ENCODE results near the gene ERLIN1.
"Not testable (repeated sequence)": the region's sequence is repeated elsewhere in the genome, so short reads cannot be mapped to it uniquely, and the experiment has no call there.

Gene ERLIN1

DNA sequence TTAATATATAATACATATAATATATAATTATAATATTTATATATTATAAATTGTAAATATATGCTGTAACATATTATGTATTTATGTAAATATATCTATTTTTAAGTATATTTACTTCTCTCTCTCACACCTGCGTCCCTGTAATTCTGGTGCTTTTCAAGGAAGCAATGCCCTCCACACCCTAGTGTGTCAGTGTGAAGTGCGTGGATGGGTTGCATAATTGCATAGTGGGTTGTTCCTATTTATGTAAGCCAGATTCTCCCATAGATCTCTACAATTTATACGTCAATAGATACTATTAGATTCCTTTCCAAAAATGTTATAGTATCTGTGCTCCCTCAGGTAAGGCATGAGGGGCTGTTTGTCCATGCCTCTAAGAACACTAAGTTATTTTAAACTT lies 54.3 kb downstream of the ERLIN1 start:
- DNase-seq = no peak

- no peak for DNase-seq
Measured at GRCh38 chr10:100130831-100131230, 55.0 kb downstream of the ERLIN1 start.

DNA sequence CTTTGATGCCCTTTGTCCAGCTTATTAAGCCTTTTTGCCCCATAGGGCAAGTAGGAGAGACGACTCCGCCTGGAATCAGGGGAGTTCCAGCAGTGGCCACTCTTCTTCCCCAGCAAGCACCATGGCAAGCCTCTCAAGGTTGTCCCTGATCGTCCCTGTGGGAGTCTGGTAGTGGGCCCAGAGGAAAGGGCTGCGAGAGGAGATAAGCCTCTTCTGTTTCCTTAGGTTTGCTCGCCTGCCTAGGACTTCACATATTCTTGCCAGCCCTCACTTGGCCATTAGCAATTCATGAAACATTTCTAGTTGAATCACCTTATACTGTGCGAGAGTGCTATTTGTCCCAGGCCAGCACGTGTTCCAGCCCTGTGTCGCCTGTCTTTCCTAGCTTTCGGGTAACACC lies 56.4 kb downstream of the ERLIN1 start:
- DNase-seq = no peak

GRCh38 chr10:100128951-100129350 lies 56.9 kb downstream of the ERLIN1 start:
- no peak for DNase-seq

DNA sequence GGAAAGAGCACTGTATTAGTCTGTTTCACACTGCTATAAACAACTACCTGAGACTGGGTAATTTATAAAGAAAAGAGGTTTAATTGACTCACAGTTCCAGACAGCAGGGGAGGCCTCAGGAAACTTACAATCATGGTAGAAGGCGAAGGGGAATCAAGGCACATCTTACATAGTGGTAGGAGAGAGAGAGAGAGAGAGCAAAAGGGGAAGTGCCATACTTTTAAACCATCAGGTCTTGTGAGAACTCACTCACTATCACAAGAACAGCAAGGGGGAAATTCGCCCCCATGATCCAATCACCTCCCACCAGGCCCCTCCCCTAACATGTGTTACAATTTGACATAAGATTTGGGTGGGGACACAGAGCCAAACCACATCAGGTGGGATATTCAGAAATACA lies 60.5 kb downstream of the ERLIN1 start:
- not testable (repeated sequence) for DNase-seq

GRCh38 chr10:100124097-100124496 lies 61.7 kb downstream of the ERLIN1 start:
- no peak for DNase-seq

DNA sequence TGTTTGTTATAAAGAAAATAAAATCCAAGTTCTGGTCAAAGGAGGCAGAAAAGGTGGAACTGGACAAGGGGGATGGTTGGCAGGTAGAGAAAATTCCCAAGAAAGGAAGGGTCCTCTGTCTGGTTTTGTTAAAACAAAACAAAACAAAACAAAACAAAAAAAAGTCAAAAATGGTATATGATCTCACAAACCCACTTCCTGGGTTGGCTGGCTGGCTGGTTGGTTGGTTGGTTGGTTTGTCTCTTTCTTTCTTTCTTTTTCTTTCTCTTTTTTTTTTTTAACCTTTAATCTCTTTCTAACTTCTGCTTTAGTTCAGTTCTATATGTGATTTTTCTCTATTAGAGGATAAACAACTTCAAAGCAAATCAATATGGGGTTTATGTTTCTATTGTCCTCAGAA lies 63.0 kb downstream of the ERLIN1 start:
- DNase-seq = no peak

- no peak for DNase-seq
Measured at GRCh38 chr10:100120550-100120949, 65.3 kb downstream of the ERLIN1 start.

DNA sequence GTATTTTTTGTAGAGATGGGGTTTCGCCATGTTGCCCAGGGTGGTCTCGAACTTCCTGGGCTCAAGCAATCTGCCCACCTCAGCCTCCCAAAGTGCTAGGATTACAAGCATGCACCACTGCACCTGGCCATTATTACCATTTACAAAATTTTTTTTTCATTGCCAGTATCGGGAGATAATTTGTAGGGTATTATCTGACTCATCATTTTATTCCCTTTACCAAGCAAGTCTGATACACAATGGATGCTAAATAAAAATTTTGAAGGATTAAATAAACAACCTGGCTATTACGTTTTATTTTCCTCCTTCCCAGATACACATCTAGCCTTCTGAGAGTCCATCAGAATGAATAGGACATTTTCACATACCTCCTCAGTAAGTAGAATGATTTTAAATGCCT lies 66.1 kb downstream of the ERLIN1 start:
- DNase-seq = no peak

DNA sequence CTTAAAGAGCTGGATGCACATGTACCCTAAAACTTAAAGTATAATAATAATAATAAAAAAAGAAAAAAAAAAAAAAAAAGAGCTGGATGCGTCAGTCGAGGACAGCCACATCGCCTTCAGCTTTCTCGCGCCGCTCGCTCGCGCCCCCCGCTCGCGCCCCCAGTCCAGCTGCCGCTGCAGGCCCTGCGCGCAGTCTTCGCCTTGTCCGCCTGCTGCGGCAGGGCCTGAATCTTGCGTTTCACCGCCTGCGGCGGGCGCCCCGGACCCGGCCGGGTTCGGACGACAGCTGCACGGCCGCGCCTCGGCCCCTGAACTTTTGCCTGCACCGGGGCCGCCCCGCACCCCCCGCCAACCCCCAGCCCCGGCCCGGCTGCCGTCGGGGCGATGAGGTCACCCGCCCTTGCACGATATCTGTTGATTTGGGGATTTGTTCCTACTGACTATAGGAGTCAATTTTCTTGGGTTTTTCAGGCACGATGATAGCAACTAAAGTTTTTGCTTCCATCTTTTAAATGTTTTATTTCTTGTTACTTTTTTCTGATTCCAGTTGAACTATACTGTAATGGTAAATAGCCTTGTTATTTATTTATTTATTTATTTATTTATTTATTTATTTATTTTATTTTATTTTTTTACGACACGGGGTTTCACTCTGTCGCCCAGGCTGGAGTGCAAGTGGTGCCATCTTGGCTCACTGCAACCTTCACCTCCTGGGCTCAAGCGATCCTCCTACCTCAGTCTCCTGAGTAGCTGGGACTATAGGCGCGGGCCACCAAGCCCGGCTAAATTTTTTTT lies 70.7 kb downstream of the ERLIN1 start:
- no peak for DNase-seq

DNA sequence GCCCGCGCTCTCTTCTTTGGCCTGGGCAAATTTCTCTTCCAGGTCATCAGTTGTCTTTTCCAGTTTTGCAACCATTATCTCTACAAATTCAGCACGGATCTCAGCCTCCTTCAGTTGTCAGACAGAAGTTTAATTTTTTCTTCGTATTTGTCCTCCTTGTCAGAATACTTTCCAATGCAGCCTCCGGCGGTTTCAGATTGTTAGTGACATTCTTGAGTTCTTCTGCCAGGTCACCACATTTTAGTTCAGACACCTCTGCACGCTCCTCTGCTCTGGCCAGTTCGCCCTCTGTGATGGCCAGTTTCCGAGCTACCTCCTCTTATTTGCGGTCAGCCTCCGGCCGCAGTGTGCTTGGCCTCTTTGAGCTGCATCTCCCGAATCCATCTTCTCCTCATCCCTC lies 71.4 kb downstream of the ERLIN1 start:
- no peak for DNase-seq

DNA sequence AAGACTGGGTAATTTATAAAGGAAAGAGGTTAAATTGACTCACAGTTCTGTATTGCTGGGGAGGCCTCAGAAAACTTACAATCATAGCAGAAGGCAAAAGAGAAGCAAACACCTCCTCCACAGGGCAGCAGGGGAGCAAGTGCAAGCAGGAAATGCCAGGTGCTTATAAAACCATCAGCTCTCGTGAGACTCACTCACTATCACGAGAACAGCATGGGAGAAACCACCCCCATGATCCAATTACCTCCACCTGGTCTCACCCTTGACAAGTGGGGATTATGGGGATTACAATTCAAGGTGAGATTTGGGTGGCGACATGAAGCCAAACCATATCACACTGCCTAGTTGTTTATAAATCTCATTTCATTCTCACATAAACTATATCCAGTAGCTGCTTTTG lies 76.2 kb downstream of the ERLIN1 start:
- DNase-seq = peak; percentile 7 to 62

GRCh38 chr10:100106865-100107264 lies 79.0 kb downstream of the ERLIN1 start:
- DNase-seq = no peak

DNA sequence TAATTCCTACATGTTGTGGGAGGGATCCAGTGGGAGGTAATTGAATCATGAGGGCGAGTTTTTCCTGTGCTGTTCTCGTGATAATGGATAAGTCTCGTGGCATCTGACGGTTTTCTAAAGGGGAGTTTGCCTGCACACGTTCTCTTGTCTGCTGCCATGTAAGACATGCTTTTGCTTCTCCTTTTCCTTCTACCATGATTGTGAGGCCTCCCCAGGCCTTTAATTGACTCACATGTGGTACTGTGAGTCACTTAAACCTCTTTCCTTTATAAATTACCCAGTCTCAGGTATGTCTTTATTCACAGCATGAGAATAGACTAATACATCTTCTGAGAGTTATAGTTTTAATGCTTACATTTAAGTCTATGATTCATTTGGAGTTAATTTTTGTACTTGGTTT lies 81.5 kb downstream of the ERLIN1 start:
- DNase-seq = no peak

DNA sequence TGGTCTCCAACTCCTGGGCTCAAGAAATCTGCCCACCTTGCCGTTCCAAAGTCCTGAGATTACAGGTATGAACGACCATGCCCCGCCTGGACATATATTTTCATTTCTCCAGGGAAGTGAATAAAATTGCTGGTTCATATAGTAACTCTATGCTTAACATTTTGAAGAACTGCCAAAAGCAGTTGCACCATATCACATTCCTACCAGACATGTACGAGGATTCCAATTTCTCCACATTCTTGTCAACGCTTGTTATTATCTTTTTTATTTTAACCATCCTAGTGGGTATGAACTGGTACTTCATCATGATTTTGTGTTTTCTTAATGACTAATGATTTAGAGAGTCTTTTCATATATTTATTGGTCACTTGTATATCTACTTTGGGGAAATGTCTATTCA lies 82.2 kb downstream of the ERLIN1 start:
- DNase-seq = no peak

DNA sequence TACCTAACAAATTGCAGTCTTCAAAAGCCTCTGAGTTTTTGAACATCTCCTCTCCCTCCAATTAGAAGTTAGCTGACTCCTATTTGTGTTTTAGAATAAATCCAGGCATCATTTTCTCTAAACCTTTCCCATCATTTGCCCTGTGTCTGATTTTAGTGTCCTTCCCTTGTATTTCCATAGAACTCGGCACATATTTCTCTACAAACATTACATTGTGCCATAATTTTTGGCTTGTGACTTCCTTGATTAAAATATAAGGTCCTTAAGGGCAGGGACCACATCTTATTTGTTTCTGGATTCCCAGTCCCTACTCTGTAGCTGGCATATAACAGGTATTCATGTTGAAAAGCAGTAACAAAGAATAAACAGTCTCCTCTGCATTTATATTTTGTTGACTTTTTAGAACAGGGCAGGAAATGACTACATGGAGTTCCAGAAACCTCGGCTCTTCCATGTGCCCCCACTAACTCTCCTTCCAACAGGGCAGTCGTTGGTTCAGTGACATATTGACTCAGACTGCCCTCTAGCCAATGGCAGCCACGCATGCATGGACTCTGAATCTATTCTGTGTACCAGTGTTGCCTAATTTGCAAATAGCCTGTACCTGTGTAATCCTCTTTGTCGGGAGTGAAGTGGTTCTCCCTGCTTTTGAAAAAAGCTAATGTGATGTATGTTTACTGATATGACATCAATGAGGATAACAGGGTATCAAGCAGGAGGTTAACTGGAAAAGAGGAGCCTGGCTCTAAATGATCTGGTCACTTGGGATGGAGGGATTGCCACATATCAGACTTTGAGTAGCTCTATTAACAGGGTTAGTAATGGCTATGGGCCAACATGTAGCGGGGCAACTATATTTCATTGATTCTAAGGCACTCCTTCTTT lies 84.4 kb downstream of the ERLIN1 start:
- peak in 1 of 2 experiments; percentile 3 for DNase-seq

DNA sequence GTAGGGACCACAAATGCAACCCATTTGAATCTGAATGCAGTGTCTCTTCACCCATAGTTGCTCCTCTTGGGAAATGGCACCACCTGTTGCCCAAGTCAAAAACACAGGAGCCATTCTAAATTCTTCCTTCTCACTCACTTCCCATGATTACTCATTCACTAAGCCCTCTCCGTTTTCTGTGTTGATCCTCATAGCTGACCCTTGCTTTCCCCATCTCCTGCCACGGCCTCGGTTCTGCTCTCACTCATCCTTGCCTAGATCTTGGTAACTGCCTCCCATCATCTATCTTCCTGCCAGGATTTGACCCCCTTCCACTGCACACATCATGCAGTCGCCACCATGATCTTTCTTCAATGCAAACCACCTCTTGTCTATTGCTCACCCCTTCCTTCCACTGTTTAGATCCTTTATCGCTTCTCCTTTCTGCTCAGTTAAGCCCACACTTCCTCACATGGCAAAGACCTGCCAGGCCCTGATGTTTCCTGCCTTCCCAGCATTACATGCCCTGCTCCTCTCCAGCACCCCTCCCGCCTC lies 85.1 kb downstream of the ERLIN1 start:
- DNase-seq = peak in 1 of 2 experiments; percentile 0

All from NCI-H524 (cell line).